Keratinocyte (primary cell): ENCODE results near the gene OR51L1. TPM values are rescaled to one million over a fixed set of nuclear protein-coding genes. Genes with fewer than 3 reads are reported as not detected.

Source experiments
- DNase-seq: peaks from one replicate; pipeline ENCODE4 v3.0.0-alpha.2; 2011; ENCODE audit warnings: low read depth, missing footprints, low spot score
- FAIRE-seq: peaks from 2 replicates; lab custom pipeline; 2011; peaks lifted over from hg19 to GRCh38; lab: Jason Lieb, UNC
- H2AFZ ChIP-seq: 2 replicates; pipeline ENCODE4 v1.6.0; 2012; ENCODE audit warnings: low read length, control low read depth, inconsistent platforms; ENCODE audit not compliant: control insufficient read depth
- H3K27ac ChIP-seq: 2 replicates; pipeline ENCODE4 v1.5.1; 2011; ENCODE audit warnings: low read length; ENCODE audit not compliant: control insufficient read depth, insufficient read depth
- H3K27me3 ChIP-seq: 3 replicates; pipeline ENCODE4 v1.6.0; 2011; ENCODE audit warnings: low read length; ENCODE audit not compliant: control insufficient read depth, insufficient read depth; ENCODE audit errors: extremely low read depth
- H3K36me3 ChIP-seq, 2 experiments: 2 replicates in 1 of 2; 3 replicates in 1 of 2; pipeline ENCODE4 v1.5.1; 2011; ENCODE audit warnings: low read length in 2 of 2, mild to moderate bottlenecking in 1 of 2; ENCODE audit not compliant: control insufficient read depth in 2 of 2, insufficient read depth in 2 of 2; ENCODE audit errors: extremely low read depth in 1 of 2
- H3K4me1 ChIP-seq: 3 replicates; pipeline ENCODE4 v1.5.1; 2011; ENCODE audit warnings: low read length; ENCODE audit not compliant: control insufficient read depth, insufficient read depth; ENCODE audit errors: extremely low read depth
- H3K4me2 ChIP-seq: 3 replicates; pipeline ENCODE4 v1.6.0; 2011; ENCODE audit warnings: low read depth, low read length; ENCODE audit not compliant: control insufficient read depth, insufficient read depth; ENCODE audit errors: extremely low read depth
- H3K4me3 ChIP-seq, 3 experiments: fragments of 200-600 bp in 1 of 3; sonication (generic) in 1 of 3; 2 replicates in 2 of 3; 3 replicates in 1 of 3; pipeline ENCODE4 v1.5.1; 2011 to 2016; ENCODE audit warnings: low read length in 3 of 3, mild to moderate bottlenecking in 3 of 3, control low read depth in 2 of 3, inconsistent platforms in 1 of 3, low read depth in 1 of 3, mixed read lengths in 1 of 3, mixed run types in 1 of 3, moderate library complexity in 1 of 3; ENCODE audit not compliant: control insufficient read depth in 2 of 3, insufficient read depth in 2 of 3; ENCODE audit errors: extremely low read depth in 1 of 3
- H3K79me2 ChIP-seq: 2 replicates; pipeline ENCODE4 v1.6.0; 2012; ENCODE audit warnings: low read length; ENCODE audit not compliant: control insufficient read depth, insufficient read depth
- H3K9ac ChIP-seq: 3 replicates; pipeline ENCODE4 v1.6.0; 2011; ENCODE audit warnings: low read length; ENCODE audit not compliant: control insufficient read depth, insufficient read depth; ENCODE audit errors: extremely low read depth
- H3K9me1 ChIP-seq: 3 replicates; pipeline ENCODE4 v1.6.0; 2011; ENCODE audit warnings: low read length; ENCODE audit not compliant: control insufficient read depth, insufficient read depth; ENCODE audit errors: extremely low read depth
- H3K9me3 ChIP-seq: 2 replicates; pipeline ENCODE4 v1.5.1; 2012; ENCODE audit warnings: low read depth, low read length; ENCODE audit not compliant: control insufficient read depth
- H4K20me1 ChIP-seq: 3 replicates; pipeline ENCODE4 v1.6.0; 2011; ENCODE audit warnings: low read length; ENCODE audit not compliant: control insufficient read depth, insufficient read depth; ENCODE audit errors: extremely low read depth
- CTCF ChIP-seq, 3 experiments: IDR thresholded peaks in 1 of 3; conservative IDR thresholded peaks in 1 of 3; optimal IDR thresholded peaks in 1 of 3; 2 replicates in 2 of 3; 3 replicates in 1 of 3; pipeline versions ENCODE3 to v1.5.1; 2011; ENCODE audit warnings: low read length in 3 of 3, mild to moderate bottlenecking in 3 of 3, moderate library complexity in 2 of 3, control low read depth in 1 of 3, inconsistent platforms in 1 of 3; ENCODE audit not compliant: insufficient read depth in 2 of 3; ENCODE audit errors: extremely low read depth in 1 of 3
- EZH2 ChIP-seq: IDR thresholded peaks from one replicate; pipeline ENCODE4 v1.6.1; 2012; ENCODE audit warnings: inconsistent platforms, mild to moderate bottlenecking, low read length, moderate library complexity
- dilution Hi-C: fragments of 300-500 bp; cut with MboI; formaldehyde crosslinking; loops from one replicate; pipeline ENCODE4 v1.7.0; 2020; ENCODE audit warnings: low sequenced_read_pairs; ENCODE audit not compliant: extremely low pct_ligation_motif_present
- polyA plus RNA-seq, 5 experiments: library from polyadenylated mRNA; depleted of rRNA in 3 of 5; stranded (reverse) in 3 of 5; stranded (forward) in 1 of 5; unstranded in 1 of 5; fragments of >200 nt; gene quantifications; 1 replicate in 1 of 5; 2 replicates in 3 of 5; 3 replicates in 1 of 5; pipeline versions ENCODE4 v1.2.1 to v1.2.3, GENCODE V29; 2011 to 2012; ENCODE audit warnings: missing spikeins in 2 of 5, low read depth in 1 of 5, low replicate concordance in 1 of 5

The OR51L1 gene
- polyA plus RNA-seq, 1 donor (not counting 4 experiments of a cell fraction or from before 2014, with no cell fraction given): not detected

- FAIRE-seq: no peak
- H3K4me3 ChIP-seq: no peak overlapping the region
- no peak overlapping the region for H3K4me2 ChIP-seq
- H3K4me1 ChIP-seq: no peaks in the 10 kb centered on the region
- dilution Hi-C loops: no loop called here
- no peak for DNase-seq
- no peak overlapping the region for H3K27ac ChIP-seq
- H2AFZ ChIP-seq: no peak overlapping the region
- H3K9ac ChIP-seq: no peak overlapping the region
- no peaks in the 10 kb centered on the region for H4K20me1 ChIP-seq
- no peaks in the 10 kb centered on the region for H3K79me2 ChIP-seq
- no peaks in the 10 kb centered on the region for H3K9me1 ChIP-seq
- no peak for TF ChIP-seq EZH2
- TF ChIP-seq CTCF (optimal IDR thresholded peaks at IDR 0.05 in 1 of 3, IDR thresholded peaks at IDR 0.05 in 1 of 3, conservative IDR thresholded peaks at IDR 0.05 in 1 of 3; ENCODE audit: extremely low read depth in 1 of 3, insufficient read depth in 2 of 3, low read length in 3 of 3): no peak
- H3K27me3 ChIP-seq: no peaks in the 10 kb centered on the region
- no peaks in the 10 kb centered on the region for H3K36me3 ChIP-seq
- H3K9me3 ChIP-seq: no peaks in the 10 kb centered on the region
These were observed 10.8 kb upstream of the OR51L1 start for GRCh38 chr11:4983841-4984240.

DNA sequence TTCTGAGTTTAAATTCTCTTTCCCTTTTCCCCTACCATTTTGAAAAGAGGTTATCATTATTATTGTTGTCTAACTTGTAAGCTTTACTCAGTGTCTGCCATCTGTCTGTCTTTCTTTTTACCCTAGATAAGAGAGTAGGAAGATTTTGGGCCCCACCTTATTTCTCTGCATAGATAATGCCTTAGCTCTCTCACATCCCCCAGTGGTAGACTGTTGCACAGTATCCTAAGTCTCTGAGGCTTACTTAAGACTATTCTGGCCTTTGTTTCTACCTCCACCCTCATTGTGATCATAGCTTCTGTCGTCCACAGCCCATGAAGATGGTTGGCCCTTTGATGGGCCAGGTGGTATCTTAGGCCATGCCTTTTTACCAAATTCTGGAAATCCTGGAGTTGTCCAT is 3.6 kb upstream of the OR51L1 start:
- no peak overlapping the region for H2AFZ ChIP-seq
- H3K9me1 ChIP-seq: no peaks in the 10 kb centered on the region
- no peaks in the 10 kb centered on the region for H3K36me3 ChIP-seq
- H3K27me3 ChIP-seq: no peaks in the 10 kb centered on the region
- H3K4me1 ChIP-seq: no peaks in the 10 kb centered on the region
- no peak overlapping the region for H3K27ac ChIP-seq
- TF ChIP-seq EZH2 (no peak), CTCF (optimal IDR thresholded peaks at IDR 0.05 in 1 of 3, IDR thresholded peaks at IDR 0.05 in 1 of 3, conservative IDR thresholded peaks at IDR 0.05 in 1 of 3; ENCODE audit: extremely low read depth in 1 of 3, insufficient read depth in 2 of 3, low read length in 3 of 3) (peak in 2 of 3 experiments; percentile 11 to 23)
- no peak for FAIRE-seq
- H4K20me1 ChIP-seq: no peaks in the 10 kb centered on the region
- H3K79me2 ChIP-seq: no peaks in the 10 kb centered on the region
- H3K9ac ChIP-seq: no peak overlapping the region
- no peak overlapping the region for H3K4me2 ChIP-seq
- dilution Hi-C loops: no loop called here
- no peak overlapping the region for H3K4me3 ChIP-seq
- H3K9me3 ChIP-seq: no peaks in the 10 kb centered on the region
- no peak for DNase-seq
